OCI-LY7 (cell line): Measurements from ENCODE around the gene NFIA.

ENCODE experiments used
- EZH2phosphoT487 ChIP-seq: fragments of 200-600 bp; sonication (generic); IDR thresholded peaks from 2 replicates; pipeline ENCODE4 v1.6.1; 2018; ENCODE audit warnings: low read depth, borderline replicate concordance, mild to moderate bottlenecking, mixed run types, antibody characterized with exemption, low read length, moderate library complexity, mixed read lengths
- TF ChIP-seq, protein P1 (sequence below): fragments of 200-600 bp; sonication (generic); conservative IDR thresholded peaks from 2 replicates; pipeline ENCODE4 v1.5.1; 2014; ENCODE audit warnings: mild to moderate bottlenecking, antibody characterized with exemption, low read length, moderate library complexity, mixed read lengths

GRCh38 chr1:61287014-61287413 lies 204.7 kb downstream of the NFIA start:
- TF ChIP-seq, protein P1, sequence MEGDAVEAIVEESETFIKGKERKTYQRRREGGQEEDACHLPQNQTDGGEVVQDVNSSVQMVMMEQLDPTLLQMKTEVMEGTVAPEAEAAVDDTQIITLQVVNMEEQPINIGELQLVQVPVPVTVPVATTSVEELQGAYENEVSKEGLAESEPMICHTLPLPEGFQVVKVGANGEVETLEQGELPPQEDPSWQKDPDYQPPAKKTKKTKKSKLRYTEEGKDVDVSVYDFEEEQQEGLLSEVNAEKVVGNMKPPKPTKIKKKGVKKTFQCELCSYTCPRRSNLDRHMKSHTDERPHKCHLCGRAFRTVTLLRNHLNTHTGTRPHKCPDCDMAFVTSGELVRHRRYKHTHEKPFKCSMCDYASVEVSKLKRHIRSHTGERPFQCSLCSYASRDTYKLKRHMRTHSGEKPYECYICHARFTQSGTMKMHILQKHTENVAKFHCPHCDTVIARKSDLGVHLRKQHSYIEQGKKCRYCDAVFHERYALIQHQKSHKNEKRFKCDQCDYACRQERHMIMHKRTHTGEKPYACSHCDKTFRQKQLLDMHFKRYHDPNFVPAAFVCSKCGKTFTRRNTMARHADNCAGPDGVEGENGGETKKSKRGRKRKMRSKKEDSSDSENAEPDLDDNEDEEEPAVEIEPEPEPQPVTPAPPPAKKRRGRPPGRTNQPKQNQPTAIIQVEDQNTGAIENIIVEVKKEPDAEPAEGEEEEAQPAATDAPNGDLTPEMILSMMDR = no peak
- no peak for TF ChIP-seq EZH2phosphoT487
